ENCODE results near the gene NCOA1.

DNA sequence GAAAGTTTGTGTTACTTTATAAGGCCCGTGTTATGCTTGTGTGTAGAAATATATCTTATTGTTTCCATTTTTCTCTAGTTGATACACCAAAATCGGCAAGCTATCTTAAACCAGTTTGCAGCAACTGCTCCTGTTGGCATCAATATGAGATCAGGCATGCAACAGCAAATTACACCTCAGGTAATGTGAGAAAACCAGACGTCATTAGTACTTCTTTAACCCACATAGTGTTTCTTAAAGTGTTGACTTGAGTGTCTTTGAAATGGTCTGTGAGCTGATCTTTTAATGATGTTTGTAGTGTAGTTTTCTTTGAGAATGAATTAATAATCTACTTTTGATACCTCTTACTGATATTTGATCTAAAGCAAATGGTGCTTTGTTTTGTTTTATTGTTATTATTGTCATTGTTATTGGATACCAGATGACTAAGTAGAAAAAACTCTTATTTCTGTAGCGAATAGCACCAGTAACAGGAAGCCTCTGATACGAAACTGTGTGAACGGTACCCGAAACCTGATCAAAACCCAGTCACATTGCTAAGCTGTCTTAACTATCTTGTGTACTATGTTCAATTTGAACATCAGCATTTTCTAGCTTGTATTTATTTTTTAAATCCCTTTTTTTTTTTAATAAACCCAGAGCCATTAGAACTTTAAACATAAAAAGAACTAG is 248.4 kb downstream of the NCOA1 start:
- TF ChIP-seq, protein P1, sequence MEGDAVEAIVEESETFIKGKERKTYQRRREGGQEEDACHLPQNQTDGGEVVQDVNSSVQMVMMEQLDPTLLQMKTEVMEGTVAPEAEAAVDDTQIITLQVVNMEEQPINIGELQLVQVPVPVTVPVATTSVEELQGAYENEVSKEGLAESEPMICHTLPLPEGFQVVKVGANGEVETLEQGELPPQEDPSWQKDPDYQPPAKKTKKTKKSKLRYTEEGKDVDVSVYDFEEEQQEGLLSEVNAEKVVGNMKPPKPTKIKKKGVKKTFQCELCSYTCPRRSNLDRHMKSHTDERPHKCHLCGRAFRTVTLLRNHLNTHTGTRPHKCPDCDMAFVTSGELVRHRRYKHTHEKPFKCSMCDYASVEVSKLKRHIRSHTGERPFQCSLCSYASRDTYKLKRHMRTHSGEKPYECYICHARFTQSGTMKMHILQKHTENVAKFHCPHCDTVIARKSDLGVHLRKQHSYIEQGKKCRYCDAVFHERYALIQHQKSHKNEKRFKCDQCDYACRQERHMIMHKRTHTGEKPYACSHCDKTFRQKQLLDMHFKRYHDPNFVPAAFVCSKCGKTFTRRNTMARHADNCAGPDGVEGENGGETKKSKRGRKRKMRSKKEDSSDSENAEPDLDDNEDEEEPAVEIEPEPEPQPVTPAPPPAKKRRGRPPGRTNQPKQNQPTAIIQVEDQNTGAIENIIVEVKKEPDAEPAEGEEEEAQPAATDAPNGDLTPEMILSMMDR (IDR thresholded peaks at IDR 0.05; ENCODE audit: low read depth, low read length, missing input control): no peak
- TF ChIP-seq RAD21 (IDR thresholded peaks at IDR 0.05) (no peak), JUND (IDR thresholded peaks at IDR 0.05) (no peak), TAF1 (conservative IDR thresholded peaks at IDR 0.05) (no peak), GABPA (IDR thresholded peaks at IDR 0.05 in 1 of 2, conservative IDR thresholded peaks at IDR 0.05 in 1 of 2) (no peak), YY1 (IDR thresholded peaks at IDR 0.05) (no peak)
- TF ChIP-seq, protein P2, sequence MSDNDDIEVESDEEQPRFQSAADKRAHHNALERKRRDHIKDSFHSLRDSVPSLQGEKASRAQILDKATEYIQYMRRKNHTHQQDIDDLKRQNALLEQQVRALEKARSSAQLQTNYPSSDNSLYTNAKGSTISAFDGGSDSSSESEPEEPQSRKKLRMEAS (IDR thresholded peaks at IDR 0.05): no peak
- TF ChIP-seq, protein P3, sequence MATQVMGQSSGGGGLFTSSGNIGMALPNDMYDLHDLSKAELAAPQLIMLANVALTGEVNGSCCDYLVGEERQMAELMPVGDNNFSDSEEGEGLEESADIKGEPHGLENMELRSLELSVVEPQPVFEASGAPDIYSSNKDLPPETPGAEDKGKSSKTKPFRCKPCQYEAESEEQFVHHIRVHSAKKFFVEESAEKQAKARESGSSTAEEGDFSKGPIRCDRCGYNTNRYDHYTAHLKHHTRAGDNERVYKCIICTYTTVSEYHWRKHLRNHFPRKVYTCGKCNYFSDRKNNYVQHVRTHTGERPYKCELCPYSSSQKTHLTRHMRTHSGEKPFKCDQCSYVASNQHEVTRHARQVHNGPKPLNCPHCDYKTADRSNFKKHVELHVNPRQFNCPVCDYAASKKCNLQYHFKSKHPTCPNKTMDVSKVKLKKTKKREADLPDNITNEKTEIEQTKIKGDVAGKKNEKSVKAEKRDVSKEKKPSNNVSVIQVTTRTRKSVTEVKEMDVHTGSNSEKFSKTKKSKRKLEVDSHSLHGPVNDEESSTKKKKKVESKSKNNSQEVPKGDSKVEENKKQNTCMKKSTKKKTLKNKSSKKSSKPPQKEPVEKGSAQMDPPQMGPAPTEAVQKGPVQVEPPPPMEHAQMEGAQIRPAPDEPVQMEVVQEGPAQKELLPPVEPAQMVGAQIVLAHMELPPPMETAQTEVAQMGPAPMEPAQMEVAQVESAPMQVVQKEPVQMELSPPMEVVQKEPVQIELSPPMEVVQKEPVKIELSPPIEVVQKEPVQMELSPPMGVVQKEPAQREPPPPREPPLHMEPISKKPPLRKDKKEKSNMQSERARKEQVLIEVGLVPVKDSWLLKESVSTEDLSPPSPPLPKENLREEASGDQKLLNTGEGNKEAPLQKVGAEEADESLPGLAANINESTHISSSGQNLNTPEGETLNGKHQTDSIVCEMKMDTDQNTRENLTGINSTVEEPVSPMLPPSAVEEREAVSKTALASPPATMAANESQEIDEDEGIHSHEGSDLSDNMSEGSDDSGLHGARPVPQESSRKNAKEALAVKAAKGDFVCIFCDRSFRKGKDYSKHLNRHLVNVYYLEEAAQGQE (IDR thresholded peaks at IDR 0.05): no peak

All from liver (tissue), 3 donors.